ENCODE measurements around the gene PCDH1. TPM values are rescaled to one million over a fixed set of nuclear protein-coding genes. Genes with fewer than 3 reads are reported as not detected.

The PCDH1 gene
- total and polyA plus RNA-seq, 2 of the 13 experiments (the other 11 are each of a cell fraction or from before 2014, with no cell fraction given) = 0.11 to 0.83 TPM

GRCh38 chr5:141840280-141840812 lies 37.9 kb downstream of the PCDH1 start (continued):
- TF ChIP-seq STAT5B (CRISPR knock-in tag; IDR thresholded peaks at IDR 0.05) = no peak

GRCh38 chr5:141839015-141839513 lies 39.1 kb downstream of the PCDH1 start:
- Histone ChIP-seq H3K9ac (ENCODE audit: insufficient read depth, low read depth, low read length) (no peak overlapping the region), H3K27me3 (ENCODE audit: control insufficient read depth in 1 of 2, insufficient read depth in 2 of 2, low read length in 2 of 2) (peaks cover 2 to 38% of the 10 kb centered on the region in 2 experiments; a peak in 4 of 5 replicates), H3K36me3 (replicated peaks in 1 of 2; ENCODE audit: control insufficient read depth in 1 of 2, insufficient read depth in 2 of 2, low read length in 2 of 2) (no peaks in the 10 kb centered on the region), H3K79me2 (ENCODE audit: insufficient read depth, low read length) (no peaks in the 10 kb centered on the region), H4K20me1 (ENCODE audit: insufficient read depth, low read length) (no peaks in the 10 kb centered on the region), H3K4me2 (ENCODE audit: low read depth, low read length) (no peak overlapping the region), H3K27ac (ENCODE audit: extremely low read length, insufficient read depth, low read length) (no peak overlapping the region), H3K4me1 (ENCODE audit: insufficient read depth, low read length) (peaks cover 9% of the 10 kb centered on the region), H2AFZ (ENCODE audit: low read length) (no peak overlapping the region), H3K9me3 (ENCODE audit: low read length) (no peaks in the 10 kb centered on the region), H3K4me3 (replicated peaks in 1 of 3; ENCODE audit: insufficient read depth in 1 of 3, low read depth in 2 of 3, low read length in 3 of 3) (no peak overlapping the region)
- CTCF ChIA-PET (ENCODE audit: low intra/inter-chr PET ratio, low total read pairs) = no interaction called here
- no peak for ATAC-seq
- no peak for FAIRE-seq
- POLR2A ChIA-PET = no interaction called here
- no TSS peak for BruUV-seq (replicated peaks)
- DNase-seq (ENCODE audit: low spot score) = no peak
- TF ChIP-seq ZNF136 (CRISPR knock-in tag; IDR thresholded peaks at IDR 0.05; ENCODE audit: low read depth) (no peak), ZNF878 (CRISPR knock-in tag; IDR thresholded peaks at IDR 0.05) (no peak), GABPA (IDR thresholded peaks at IDR 0.05; ENCODE audit: low read depth, low read length) (no peak), GABPA (CRISPR knock-in tag; IDR thresholded peaks at IDR 0.05; ENCODE audit: low read depth) (no peak), ZNF292 (CRISPR knock-in tag; IDR thresholded peaks at IDR 0.05; ENCODE audit: borderline replicate concordance, low read depth) (no peak), AFF4 (CRISPR knock-in tag; IDR thresholded peaks at IDR 0.05) (no peak), FOXP1 (IDR thresholded peaks at IDR 0.05) (no peak), FOXP1 (CRISPR knock-in tag; IDR thresholded peaks at IDR 0.05) (no peak), ZNF225 (CRISPR knock-in tag; IDR thresholded peaks at IDR 0.05) (no peak), GATAD1 (CRISPR knock-in tag; IDR thresholded peaks at IDR 0.05) (no peak), CEBPZ (IDR thresholded peaks at IDR 0.05; ENCODE audit: low read length) (no peak), SNAPC5 (CRISPR knock-in tag; IDR thresholded peaks at IDR 0.05; ENCODE audit: borderline replicate concordance) (no peak)
- 44% methylated on average over 11 of the region's 11 CpGs for WGBS (ENCODE audit: low lambda C conversion rate)
- in situ Hi-C loops (cut with HindIII; ENCODE audit: extremely low pct_ligation_motif_present, low pct_unique_long_range_greater_than_20kb) = no loop called here
- intact Hi-C loops (cut with micrococcal nuclease; ENCODE audit: unreplicated experiment) = no loop called here
